HS-27A (cell line): ENCODE measurements around the gene TRAF5.
"Not testable (repeated sequence)": the region's sequence is repeated elsewhere in the genome, so short reads cannot be mapped to it uniquely, and the experiment has no call there.

ENCODE experiments used
- DNase-seq: peaks from one replicate; pipeline ENCODE4 v3.0.0-alpha.2; 2012; ENCODE audit warnings: low read depth, missing footprints

TRAF5 gene, protein sequence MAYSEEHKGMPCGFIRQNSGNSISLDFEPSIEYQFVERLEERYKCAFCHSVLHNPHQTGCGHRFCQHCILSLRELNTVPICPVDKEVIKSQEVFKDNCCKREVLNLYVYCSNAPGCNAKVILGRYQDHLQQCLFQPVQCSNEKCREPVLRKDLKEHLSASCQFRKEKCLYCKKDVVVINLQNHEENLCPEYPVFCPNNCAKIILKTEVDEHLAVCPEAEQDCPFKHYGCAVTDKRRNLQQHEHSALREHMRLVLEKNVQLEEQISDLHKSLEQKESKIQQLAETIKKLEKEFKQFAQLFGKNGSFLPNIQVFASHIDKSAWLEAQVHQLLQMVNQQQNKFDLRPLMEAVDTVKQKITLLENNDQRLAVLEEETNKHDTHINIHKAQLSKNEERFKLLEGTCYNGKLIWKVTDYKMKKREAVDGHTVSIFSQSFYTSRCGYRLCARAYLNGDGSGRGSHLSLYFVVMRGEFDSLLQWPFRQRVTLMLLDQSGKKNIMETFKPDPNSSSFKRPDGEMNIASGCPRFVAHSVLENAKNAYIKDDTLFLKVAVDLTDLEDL

DNA sequence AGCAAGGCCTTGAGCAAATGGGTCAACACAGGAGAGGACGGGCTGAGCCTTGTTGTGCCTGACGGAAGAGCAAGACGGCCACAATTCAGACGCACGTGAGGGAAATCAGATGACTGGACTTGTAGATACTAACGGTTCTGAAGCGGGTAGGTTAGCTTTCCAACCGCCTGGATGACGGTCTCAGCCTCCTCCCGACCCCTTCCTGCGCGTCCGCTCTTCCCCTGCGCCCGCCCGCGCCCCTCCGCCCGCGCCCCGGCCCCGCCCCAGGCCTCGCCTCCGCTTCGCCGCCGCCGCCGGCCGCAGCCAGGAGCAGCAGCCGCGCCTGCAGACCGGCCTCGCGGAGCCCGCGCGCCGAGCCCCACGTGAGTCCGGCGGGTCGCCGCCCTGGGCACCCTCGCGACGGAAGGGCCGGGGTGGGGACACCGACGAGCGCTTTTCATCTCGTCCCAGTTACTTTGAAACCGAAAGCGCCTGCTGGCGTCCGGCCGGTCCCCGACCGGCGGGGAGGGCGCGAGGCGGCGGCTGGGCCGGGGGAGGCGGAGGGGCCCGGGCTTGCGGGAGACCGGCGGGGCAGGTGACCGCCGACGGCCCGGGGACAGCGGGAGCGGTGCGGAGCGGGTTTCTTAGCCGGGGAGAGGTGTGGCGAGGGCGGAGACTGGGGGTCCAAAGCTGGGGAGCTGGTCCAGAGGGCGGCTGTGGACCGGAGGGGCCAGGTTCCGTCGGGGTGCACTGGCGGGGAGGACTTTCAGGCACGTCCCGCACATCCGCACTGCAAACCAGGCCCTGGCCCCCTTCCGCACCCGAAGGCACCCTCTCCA, at the start of gene TRAF5:
Gene TRAF5 (plus strand): TSS at position 306 of the 818 bp plus-strand sequence. CDS start 26,407 bp downstream, outside the sequence.
- DNase-seq, result no peak

DNA sequence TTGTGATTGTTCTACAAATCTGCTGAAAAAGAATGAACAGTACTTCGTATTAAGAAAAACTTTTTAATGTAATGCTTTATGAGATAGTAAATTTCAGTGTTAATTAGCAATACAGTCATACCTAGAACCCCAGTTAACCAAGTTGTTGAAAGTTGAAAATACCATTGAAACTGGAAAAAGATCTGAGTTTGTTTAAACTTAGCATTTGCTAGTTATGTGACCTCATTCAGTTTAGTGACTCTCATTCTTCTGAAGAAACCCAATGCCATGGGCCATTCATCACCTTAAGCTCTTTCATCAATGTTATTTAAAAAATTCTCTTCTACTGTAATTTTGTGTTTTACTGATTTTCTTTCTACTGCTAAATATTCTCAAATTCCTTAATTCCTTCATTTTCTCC, 47.3 kb upstream of the TRAF5 start:
- DNase-seq, result no peak

DNA sequence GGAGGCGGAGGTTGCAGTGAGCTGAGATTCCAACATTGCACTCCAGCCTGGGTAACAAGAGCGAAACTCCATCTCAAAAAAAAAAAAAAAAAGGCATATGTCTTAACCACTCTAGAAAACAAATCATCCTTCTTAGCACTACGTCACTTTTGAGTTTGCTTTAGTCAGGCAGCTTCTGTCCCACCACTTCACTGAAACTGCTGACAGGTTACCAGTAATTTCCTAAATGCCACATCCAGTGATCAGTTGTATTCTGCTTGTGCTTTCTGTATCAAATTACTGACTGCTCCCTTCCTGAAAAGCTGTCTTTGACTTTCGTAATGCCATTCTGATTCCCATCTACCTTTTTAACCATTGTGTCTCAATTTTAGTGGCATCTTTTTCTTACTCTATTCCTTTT, 45.7 kb upstream of the TRAF5 start:
- DNase-seq, result no peak

DNA sequence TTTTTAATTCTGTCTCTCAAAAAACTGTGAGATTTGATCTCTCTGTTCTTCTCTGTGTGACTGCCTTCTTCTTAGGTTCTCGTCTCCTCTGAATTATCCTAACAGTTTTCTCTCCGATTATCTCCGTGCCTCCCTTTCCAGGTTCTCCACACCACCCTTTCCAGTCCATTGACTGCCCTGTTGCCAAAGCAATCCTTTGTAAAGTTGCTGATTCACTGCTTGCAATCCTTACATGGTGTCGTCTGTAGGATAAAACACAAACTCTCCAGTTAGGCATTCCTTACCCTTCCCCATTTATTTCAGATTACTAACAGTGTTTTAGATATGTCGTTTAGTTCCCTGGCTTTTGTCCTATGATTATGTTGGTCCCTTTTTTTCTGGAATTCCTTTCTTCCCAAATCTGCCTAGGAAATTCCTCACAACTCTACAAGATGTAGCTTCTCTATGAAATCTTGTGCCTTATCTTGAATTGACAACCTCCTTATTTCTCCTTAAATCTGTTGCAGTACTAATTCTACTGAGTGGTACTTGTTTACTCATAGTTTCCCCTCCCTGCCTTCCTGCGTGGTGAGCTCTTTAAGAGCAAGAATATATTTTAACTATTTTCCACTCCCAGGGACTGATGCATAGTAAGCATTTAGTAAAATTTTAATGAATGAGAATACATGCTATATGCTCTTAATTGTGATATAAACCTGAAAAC, 45.2 kb upstream of the TRAF5 start:
- DNase-seq, result no peak

DNA sequence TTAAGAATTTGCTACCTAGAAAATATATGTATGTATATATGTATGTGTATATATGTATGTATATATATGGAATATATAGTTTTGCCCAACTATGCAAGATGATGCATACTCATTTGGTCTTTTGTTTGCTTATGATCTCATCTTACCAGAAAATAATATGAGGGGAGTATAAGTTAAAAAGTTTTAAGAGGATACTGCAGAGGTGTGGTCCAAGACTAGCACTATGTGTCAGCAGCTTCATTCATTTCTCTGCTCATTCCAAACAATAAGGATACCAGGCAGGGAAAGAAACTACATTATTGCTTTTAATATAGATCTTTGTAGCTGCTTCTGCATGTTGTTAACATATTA, 44.6 kb upstream of the TRAF5 start:
- DNase-seq, result no peak

DNA sequence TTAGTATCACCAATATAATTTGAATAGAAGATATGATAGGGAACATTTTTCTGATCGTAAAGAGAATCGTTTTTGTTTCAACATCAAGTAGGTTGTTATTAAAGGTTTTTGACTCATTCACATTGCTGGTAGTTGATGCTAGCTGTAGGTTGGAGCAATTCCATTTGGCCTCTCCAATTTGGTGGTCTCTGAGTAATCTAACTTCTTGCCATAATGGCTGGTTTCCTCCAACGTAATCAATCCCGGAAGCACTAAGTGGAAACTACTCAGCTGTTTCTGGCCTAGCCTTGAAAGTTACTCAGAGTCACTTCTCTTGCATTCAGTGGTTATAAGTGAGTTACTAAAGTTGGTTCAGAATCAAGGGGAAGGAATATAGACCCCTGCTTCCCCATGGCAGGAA, 41.4 kb upstream of the TRAF5 start:
- no peak for DNase-seq

DNA sequence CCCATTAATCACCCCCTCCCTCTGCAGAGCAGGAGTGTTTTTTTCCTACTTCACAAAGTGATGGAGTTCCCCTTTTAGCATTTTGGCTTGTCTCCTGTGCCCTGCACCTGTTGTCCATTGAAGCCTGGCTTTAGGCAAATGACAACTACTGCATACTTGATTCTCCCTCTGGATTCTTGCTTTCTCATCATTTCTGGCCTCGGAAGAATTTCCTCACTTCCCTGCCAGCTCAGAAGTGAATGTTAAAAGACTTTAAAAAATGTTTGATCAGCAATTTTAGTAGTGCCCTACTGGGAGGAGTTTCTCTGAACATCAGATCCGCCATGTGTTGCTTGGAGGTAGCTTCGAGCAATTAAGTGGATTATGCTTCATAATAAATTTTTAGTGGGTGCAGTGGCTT, 39.4 kb upstream of the TRAF5 start:
- no peak for DNase-seq

DNA sequence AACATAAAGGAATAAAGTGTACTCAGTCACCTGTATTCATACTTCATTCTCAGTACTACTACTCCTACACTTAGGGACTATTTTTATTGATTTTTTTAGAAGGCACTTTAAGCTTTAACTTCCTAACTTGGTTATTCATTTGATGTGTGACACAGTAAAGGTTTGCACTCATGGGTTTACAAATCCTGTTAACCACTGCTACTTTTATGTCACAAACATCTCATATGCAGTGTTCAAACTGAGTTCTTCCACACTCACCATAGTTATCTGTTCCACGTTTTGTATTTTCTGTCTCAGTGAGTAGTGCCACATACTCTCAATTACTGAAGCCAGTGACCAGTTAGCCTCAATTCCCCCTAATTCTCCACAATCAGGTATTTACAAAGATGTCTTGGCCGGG, 34.2 kb upstream of the TRAF5 start:
- no peak for DNase-seq

DNA sequence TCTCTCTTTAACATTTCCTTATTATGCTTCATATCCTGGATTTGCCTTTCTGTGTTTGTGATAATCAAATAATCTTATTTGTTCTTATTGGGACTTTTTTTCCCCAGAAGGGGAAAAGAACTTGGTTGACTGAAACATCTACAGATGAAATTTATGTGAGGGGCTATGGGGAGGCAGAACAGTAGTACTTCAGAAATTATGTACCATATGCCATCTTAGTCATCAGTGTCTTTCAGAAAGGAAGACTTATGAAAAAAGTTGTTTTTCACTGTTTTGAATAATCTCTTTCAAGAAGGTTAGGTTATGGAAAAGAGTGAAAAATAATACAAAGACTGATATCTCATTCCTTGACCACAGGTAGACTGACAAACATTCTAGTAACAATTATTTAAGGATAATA, 30.2 kb upstream of the TRAF5 start:
- DNase-seq, result no peak

DNA sequence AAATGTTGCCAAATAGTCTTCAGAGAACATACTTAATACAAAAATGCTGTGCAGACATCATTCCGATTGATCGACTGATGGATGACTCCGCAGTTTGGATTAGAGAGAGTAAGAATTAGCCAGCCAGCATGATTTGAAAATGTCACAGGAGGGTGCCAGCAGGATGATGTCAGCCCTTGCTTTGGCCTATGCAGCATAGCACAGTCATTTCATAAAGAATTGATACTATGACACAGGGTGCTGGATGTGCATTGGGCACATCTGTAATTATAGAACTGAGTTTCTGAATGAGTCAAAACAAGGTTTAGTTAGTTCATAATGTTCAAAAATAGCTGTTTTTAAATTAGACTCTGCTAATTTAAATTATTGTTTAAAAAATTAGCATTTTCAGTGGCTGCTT, 21.6 kb upstream of the TRAF5 start:
- no peak for DNase-seq

DNA sequence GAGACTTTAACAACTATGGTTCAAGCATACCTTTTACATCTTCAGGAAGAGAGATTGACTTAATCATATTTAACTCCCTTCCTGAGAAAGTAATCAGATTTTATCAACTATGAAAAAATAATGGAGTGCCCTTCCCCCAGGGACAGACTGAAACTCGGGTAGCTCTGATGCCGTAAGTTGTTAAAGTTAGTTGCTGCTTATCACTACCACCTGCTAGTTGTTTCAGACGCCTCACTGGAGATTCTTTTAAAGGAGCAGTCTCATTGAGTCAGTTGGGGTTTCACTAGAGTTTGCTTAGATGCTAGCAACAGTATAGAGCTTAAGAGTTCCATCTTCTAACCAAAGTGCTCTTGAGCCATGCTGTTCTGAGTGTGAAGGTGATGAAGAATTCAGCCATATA, 17.0 kb upstream of the TRAF5 start:
- no peak for DNase-seq

DNA sequence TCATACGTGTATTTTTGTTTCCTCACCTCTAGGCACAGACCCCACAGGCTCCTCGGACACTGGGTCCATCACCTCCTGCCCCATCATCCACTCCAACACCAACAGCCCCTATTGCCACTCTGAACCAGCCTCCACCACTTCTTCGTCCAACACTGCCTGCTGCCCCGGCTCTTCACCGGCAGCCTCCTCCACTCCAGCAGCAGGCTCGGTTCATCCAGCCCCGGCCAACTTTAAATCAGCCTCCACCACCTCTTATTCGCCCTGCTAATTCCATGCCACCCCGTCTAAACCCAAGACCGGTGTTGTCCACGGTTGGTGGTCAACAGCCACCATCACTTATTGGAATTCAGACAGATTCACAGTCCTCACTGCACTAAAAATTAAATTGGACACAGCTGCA, 13.2 kb upstream of the TRAF5 start:
- no peak for DNase-seq

DNA sequence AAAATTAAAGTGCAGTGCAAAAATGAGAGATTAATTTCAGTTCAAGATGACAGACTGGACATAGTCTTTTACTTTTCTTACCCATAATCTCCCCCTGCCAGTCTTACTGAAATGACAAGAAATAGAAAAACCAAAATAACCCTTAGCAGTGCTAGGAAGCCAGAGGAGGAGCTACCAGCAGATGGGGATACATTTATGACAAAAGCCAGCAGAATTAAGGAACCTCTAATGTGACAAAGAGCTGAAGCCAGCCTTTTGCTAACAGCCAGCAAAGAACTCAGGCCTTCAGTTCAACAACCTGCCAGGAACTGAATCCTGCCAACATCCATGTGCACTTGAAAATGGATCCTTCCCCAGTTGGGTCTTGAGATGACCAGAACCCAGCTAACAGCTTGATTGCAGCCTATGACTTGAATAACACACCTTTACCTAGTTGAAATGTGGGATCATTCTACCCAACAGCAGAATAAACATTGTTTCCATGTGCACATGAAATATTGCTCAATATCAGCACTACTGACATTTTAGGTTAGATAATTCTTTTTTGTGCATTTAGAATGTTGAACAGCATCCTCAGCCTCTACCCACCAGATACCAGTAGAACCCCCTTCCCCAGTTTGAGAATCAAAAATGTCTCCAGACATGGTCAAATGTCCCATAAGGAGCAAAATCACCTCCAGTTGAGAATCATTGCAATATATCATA, 7.9 kb upstream of the TRAF5 start:
- no peak for DNase-seq

DNA sequence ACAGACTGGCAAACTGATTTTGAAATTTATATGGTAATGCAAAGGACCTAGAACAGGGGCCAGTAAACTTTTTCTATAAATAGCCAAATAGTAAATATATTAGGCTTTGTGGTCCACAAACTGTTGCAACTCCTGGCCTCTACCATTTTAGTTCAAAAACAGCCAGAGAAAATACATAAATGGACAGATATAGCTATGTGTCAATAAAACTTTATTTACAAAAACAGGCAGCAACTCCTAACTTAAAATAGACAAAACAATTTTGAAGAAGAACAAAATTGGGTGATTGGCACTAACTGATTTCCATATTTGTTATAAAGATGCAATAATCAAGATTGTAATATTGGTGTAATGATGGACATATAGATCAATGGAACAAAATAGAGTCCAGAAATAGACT, 6.7 kb upstream of the TRAF5 start:
- DNase-seq, result no peak

DNA sequence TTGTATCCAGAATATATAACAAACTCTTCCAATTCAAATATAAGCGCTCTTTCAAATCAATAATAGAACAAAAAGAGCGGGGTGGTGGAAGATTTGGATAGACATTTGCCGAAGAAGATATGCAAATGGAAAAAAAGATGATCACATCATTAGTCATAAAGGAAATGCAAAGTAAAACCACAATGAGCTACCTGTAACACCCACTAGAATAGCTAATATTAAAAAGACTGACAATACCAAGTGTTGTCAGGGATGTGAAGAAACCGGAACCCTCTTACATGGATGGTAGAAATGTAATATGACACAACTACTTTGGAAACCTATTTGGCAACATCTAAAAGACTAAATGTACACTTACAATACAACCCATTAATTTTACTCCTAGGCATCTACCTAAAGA, 5.7 kb upstream of the TRAF5 start:
- DNase-seq, result no peak

DNA sequence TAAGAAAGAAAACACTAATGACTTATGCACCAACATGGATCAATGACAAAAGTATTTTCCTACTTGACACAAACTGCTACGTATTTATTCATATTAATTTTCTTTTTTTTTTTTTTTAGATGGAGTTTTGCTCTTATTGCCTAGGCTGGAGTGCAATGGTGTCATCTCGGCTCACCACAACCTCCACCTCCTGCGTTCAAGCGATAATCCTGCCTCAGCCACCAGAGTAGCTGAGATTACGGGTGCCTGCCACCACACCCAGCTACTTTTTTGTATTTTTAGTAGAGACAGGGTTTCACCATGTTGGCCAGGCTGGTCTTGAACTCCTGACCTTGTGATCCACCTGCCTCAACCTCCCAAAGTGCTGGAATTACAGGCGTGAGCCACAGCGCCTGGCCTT, 5.0 kb upstream of the TRAF5 start:
- DNase-seq, result not testable (repeated sequence)

DNA sequence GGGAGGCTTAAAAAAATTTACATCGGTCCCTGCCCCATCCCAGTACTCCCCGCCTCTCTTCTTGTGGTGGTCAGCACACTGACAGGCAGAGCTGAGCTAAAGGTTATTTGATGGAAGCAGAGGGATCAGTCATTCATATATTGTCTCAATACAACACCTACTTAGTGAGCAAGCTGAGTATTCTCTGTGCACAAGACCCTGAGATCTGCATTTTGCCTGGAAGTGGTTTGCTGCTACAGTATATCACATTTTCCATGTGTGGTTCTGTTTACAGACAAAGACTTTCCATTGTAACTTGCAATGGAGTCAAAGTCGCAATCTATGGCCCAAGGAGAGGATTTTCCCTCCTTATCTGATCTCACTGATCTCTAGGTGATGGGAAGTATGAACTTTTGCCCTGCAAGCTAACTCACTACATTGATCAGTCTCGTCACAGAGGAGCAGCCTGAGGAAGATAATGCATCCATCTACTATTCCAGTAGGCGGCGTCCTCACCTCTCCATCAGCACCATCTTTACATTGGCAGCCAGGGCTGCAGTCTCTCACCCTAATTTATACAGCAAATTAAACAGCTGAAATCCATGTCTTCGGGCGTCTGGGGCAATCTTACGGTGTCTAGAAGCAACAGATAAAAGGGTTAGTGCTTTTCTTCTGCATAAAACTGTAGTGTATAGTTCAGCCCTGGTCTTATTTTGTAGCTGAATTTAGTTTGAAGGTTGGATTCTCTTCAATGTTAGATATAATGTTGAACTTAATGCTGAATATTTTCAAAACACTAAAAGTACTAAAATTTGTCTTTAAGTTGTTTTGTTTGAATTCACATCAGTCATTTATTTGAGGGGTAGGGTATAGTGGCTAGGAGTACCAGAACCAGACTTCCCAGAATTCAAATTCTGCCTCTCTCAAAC, 3.2 kb upstream of the TRAF5 start:
- DNase-seq, result no peak

DNA sequence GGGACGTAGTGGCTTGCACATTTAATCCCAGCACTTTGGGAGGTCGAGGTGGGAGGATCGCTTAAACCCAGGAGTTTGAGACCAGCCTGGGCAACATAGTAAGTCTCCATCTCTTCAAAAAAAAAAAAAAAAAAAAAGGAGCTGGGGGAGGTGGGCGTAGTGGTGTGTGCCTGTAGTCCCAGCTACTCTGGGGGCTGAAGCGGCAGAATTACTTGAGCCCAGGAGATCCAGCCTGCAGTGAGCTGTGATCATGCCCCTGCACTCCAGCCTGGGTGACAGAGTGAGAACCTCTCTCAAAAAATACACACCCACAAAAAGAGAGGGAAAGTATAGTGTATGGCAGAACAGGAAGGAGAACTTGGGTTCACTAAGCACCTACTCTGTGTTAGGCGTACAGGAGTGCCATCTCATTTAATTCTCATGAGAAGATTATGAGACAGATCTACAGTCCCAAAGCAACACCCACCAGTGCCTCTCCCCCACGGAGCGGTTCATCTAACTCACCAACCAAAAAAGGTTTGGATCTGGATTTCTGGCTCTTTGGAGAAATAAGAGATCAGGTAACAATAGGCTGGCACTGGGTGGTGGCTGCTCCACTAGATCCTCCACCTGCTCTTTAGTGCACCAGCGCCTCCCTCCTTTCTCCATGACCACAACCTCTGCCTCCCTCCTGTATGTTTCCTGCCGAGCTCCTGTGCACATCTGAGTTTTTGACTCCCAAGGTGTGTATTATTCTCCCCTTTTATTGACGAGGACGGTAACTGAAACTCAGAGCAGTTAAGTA, 1.4 kb upstream of the TRAF5 start:
- no peak for DNase-seq

DNA sequence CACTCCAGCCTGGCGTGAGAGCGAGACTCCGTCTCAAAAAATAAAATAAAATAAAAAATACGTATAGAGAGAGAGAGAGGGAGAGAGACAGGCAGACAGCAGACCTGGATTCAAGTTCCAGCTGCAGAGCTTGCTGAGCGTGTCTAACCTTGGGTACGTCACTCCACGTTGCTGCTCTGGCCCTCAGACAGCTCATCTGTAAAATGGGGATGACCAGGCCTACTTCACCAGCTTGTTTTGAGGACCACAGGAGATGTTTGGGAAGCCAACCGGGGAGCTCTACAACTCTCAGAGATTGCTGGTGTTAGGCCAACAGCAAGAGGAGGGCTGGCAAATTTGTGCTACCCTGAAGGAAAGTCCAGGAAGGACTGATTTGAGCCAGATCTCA, 499 bp upstream of the TRAF5 start:
- DNase-seq, result no peak

DNA sequence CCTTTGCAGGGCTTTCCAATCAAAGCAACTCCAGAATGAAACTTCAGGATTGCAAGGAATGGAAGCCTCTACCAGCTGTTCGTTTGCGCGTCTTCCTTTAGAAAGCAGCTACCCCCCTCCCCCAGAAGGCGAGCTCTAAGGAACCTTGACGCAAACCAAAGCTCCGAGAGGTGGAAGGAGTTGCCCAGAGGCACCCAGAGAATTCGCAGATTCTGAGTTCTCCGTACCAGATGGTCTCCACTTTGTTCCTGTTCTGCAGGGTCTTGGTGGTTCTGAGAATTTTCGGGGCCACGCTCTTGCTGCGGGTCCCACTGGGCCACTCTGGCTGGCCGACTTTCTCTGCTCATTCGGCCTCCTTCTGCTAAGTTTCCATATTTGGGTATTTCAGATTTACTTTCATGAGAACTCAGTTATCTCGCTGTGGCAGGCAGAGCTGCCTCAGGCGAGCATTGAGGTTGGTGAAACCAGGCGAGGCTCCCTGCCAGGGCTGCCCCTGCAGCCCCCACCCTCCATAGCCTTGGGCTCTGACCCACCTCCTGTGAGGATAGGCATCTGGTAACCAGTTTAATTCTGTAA, 801 bp downstream of the TRAF5 start:
- no peak for DNase-seq
